Activated CD4-positive, alpha-beta memory T cell treated with anti-CD3 and anti-CD28 coated beads for 36 hours (primary cell): ENCODE results near the gene RASL12. TPM values are rescaled to one million over a fixed set of nuclear protein-coding genes. Genes with fewer than 3 reads are reported as not detected.
"Not testable (repeated sequence)": the region's sequence is repeated elsewhere in the genome, so short reads cannot be mapped to it uniquely, and the experiment has no call there.

Source experiments
- CTCF ChIA-PET: fragments of 350-600 bp; sonication (Branson Sonifier 250); formaldehyde crosslinking; loops from one replicate; lab custom pipeline; 2021; ENCODE audit warnings: antibody characterized with exemption, inconsistent platforms; lab: Charles Lee
- POLR2A ChIA-PET: fragments of 350-600 bp; sonication (Branson Sonifier 250); formaldehyde crosslinking; loops from one replicate; lab custom pipeline; 2021; ENCODE audit warnings: antibody characterized with exemption; lab: Charles Lee
- DNase-seq: peaks from one replicate; pipeline ENCODE4 v3.0.0-alpha.2; 2020
- H3K27ac Mint-ChIP-seq: one replicate; pipeline ENCODE4 v1.8.0; 2021; ENCODE audit warnings: mixed read lengths
- H3K27me3 Mint-ChIP-seq: one replicate; pipeline ENCODE4 v1.8.0; 2021; ENCODE audit warnings: mixed read lengths
- H3K36me3 Mint-ChIP-seq: one replicate; pipeline ENCODE4 v1.8.0; 2021; ENCODE audit warnings: mixed read lengths
- H3K4me1 Mint-ChIP-seq: one replicate; pipeline ENCODE4 v1.8.0; 2021; ENCODE audit warnings: low read depth, mixed read lengths
- H3K4me3 Mint-ChIP-seq: one replicate; pipeline ENCODE4 v1.8.0; 2021; ENCODE audit warnings: mild to moderate bottlenecking, mixed read lengths
- H3K9me3 Mint-ChIP-seq: one replicate; pipeline ENCODE4 v1.8.0; 2021; ENCODE audit warnings: mixed read lengths
- intact Hi-C: fragments of 100-400 bp; cut with micrococcal nuclease; formaldehyde crosslinking; loops from one replicate; pipeline ENCODE4 v1.15.1; 2023
- total RNA-seq, 2 experiments: library from RNA; stranded (reverse); gene quantifications; one replicate each; pipeline ENCODE4 v1.2.3, GENCODE V29; 2021

RASL12 gene
- total RNA-seq, 2 experiments from 2014 or later, result not detected

DNA sequence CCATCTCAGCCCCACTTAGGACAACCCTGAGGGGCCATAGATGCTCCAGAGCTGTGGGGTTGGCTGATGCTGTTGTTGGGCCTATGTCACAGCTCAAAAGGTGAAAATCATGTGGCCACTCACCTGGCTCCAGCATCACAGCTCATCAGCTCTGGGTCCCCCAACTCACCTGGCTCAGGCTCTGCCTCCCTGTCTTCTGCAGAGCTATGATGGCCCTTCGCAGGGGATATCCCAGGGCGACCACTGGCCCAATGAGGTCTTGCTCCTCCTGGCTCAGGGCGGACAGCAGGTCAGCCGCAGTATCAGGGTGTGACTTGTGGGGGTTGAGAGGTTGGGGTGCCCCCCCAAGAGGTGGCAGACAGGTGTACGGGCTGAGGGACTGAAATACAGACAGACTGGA, 31.5 kb upstream of the RASL12 start:
- no peaks in the 10 kb centered on the region for H3K27me3 Mint-ChIP-seq
- CTCF ChIA-PET, result interaction anchor here (1.5 kb wide), 1 partner anchor 12 kb away, joined by 3 read pairs; no protein-coding TSS in a partner anchor
- H3K36me3 Mint-ChIP-seq, result peaks cover 22% of the 10 kb centered on the region
- no peak overlapping the region for H3K4me3 Mint-ChIP-seq
- no peak overlapping the region for H3K27ac Mint-ChIP-seq
- intact Hi-C loops, result no loop called here
- POLR2A ChIA-PET, result no interaction called here
- no peak for DNase-seq
- H3K9me3 Mint-ChIP-seq, result no peaks in the 10 kb centered on the region
- no peaks in the 10 kb centered on the region for H3K4me1 Mint-ChIP-seq

DNA sequence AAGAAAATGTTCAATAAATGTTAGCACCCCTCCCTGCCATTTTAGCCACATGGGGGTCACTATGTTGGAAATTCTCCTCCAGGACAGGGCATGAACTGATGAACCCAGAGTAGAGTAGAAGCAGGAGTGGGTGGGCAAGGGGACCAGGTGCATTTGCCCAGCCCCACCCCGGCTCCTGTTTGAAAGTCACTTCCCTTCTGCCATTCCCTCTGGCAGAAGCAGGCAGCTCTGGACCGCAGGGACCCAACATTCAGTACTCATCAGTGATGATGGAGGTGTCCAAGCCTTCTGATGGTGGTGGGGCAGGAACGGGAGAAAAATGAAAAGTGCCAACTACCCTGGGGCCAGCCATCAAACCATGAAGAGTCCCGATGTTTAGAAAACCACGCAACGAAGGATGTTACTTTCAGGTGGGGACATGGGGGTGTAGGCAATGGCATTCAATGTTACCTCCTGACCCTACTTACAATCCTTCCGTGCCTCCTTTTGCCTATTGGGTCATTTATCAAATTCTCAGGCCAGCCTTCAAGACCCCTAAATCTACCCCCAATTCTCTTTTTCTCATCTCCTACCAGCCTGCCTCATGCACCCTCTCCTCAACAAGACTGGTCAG, 30.0 kb upstream of the RASL12 start:
- H3K27me3 Mint-ChIP-seq, result no peaks in the 10 kb centered on the region
- H3K27ac Mint-ChIP-seq, result no peak overlapping the region
- no peak overlapping the region for H3K4me3 Mint-ChIP-seq
- POLR2A ChIA-PET, result no interaction called here
- DNase-seq, result no peak
- intact Hi-C loops, result no loop called here
- H3K9me3 Mint-ChIP-seq, result no peaks in the 10 kb centered on the region
- H3K4me1 Mint-ChIP-seq, result no peaks in the 10 kb centered on the region
- CTCF ChIA-PET, result no interaction called here
- H3K36me3 Mint-ChIP-seq, result peaks cover 20% of the 10 kb centered on the region

DNA sequence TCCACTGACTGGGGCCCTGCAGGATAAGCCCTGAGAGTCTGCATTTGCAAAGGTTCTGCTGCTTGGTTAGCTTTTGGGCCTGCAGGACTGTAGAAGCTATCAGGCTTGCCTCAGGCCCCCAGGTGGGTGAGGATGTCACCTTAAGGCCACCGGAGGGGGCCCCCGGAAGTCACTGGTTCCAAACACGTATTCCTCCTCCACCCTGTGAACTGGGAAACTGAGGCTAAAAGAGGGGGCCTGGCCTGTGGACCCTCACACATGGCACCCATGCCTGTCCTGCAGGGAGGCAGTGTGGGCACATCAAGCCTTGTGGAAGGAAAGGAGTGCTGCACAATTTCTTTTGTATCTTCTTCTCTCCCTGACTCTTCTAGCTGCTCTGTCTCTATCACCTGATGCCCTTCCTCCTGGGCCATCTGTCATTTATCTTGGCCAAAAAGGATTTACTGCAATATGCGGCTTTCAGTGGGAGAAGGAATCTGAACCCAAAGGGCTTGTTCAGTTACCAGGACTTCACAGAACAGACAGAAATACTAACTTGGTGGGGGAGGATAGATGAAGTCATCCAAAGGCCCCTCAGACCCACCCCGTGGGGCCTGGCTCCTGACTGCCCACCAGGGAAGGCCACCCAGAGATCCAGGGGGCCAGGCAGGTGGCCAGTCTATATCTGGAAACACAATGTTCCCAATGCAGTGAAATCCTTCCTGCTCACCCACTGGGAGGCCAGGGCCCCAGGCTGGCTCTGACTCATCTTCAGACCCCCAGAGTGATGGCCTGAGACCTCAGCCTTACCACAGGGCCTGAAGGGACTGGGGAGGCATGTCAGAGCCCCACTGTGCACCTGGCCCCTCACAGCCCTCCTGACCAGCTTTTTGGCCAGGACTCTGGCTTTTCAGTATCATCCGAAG, 28.9 kb upstream of the RASL12 start:
- CTCF ChIA-PET, result no interaction called here
- H3K4me1 Mint-ChIP-seq, result no peaks in the 10 kb centered on the region
- H3K36me3 Mint-ChIP-seq, result peaks cover 19% of the 10 kb centered on the region
- H3K27me3 Mint-ChIP-seq, result no peaks in the 10 kb centered on the region
- DNase-seq, result no peak
- H3K27ac Mint-ChIP-seq, result no peak overlapping the region
- H3K9me3 Mint-ChIP-seq, result no peaks in the 10 kb centered on the region
- intact Hi-C loops, result no loop called here
- H3K4me3 Mint-ChIP-seq, result no peak overlapping the region
- POLR2A ChIA-PET, result interaction anchor here (0.7 kb wide), 1 partner anchor 124 kb away, joined by 3 read pairs; no protein-coding TSS in a partner anchor

DNA sequence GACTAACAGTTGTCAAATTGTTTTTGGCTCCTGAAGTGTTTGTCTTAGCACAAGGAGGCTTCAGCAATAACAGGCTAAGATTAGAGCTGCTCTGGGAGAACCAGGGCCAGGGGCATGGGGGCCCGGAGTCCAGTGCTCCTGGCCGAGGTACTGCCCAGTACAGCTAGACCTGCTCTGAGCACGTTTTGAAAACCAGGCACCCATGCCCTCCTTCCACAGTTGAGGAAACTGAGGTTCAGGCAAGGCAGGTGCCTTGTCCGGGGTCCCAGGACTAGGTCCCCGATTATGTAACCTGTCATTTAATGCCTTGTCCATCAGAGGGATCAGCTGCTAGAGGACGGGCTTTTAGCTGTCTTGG, 27.9 kb upstream of the RASL12 start:
- POLR2A ChIA-PET, result interaction anchor here (0.7 kb wide), 1 partner anchor 125 kb away, joined by 3 read pairs; no protein-coding TSS in a partner anchor
- DNase-seq, result no peak
- Mint-ChIP-seq H3K27ac (no peak overlapping the region), H3K9me3 (no peaks in the 10 kb centered on the region), H3K4me3 (no peak overlapping the region), H3K27me3 (no peaks in the 10 kb centered on the region), H3K36me3 (peaks cover 14% of the 10 kb centered on the region), H3K4me1 (no peaks in the 10 kb centered on the region)
- intact Hi-C loops, result no loop called here
- CTCF ChIA-PET, result interaction anchor here (0.9 kb wide), 1 partner anchor 43 kb away, joined by 3 read pairs; no protein-coding TSS in a partner anchor

DNA sequence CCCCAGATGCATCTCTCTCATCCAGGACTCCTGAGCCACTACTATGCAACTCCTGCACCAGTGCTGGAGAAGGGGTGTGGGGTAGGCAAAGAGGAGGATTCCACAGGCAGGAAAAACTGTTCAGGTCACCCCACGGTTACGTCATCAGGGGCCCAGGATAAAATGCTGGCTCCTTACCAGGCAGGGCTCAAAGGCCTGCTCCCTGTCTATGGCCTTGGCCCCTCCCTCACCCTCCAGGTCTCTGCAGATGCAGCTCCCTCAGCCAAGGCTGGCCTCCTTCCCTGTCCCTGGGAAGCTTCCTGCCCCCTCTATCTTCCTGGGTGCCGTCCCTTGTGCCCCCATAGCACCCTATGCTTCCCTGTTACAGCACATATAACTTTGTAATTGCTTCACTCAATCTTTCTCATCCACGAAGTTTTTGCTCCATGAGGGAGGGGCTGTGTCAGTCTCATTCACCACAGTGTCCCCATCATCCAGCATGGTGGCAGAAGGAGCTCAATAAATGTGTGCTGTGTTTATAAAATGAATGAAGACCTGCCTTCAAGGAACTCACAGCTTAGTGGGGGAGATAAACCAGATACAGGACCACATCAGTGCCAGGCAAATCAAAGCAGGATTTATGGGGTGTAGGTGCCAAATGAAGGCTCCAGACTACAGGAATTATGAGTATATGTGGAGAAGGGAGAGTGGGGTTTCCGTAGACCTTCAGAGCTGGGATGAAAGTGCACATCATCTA, 27.4 kb upstream of the RASL12 start:
- H3K27ac Mint-ChIP-seq, result no peak overlapping the region
- no peaks in the 10 kb centered on the region for H3K4me1 Mint-ChIP-seq
- H3K9me3 Mint-ChIP-seq, result no peaks in the 10 kb centered on the region
- H3K36me3 Mint-ChIP-seq, result peaks cover 14% of the 10 kb centered on the region
- intact Hi-C loops, result no loop called here
- H3K4me3 Mint-ChIP-seq, result no peak overlapping the region
- POLR2A ChIA-PET, result no interaction called here
- no peaks in the 10 kb centered on the region for H3K27me3 Mint-ChIP-seq
- no peak for DNase-seq
- CTCF ChIA-PET, result interaction anchor here (0.9 kb wide), 2 partner anchors 11 to 43 kb away, joined by 3 read pairs; no protein-coding TSS in a partner anchor

DNA sequence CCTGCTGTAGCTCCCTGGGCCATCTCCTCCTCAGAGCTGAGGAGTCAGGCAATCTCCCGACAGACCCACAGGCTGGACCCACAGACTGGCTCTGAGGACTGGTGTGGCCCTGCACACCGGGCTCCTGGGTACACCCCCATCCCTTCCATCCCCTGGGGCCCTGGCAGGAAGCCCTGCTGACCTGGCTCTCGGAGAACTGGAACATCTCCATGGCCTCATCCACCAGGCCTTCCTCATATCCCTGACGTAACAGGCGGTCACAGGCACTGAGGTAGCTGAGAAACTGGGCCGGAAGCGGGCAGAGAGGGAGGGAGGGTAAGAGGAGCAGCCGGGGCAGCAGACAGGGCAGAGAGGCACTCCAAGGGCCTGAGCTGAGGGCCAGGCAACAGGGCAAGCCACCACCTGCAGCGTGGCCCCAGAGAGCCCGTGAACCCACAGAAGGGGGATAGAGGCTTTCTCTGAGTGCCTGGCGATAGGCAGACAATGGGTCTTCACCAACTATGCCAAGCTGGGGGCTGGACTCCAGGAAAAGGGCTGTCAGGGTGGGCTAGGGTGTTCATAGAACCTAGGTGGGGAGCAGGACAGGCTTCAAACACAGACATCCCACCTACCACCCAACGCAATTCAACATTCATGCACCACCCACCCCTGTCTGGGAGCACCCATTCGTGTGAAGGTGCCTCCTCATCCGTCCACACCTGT, 26.7 kb upstream of the RASL12 start:
- intact Hi-C loops, result no loop called here
- H3K27ac Mint-ChIP-seq, result no peak overlapping the region

DNA sequence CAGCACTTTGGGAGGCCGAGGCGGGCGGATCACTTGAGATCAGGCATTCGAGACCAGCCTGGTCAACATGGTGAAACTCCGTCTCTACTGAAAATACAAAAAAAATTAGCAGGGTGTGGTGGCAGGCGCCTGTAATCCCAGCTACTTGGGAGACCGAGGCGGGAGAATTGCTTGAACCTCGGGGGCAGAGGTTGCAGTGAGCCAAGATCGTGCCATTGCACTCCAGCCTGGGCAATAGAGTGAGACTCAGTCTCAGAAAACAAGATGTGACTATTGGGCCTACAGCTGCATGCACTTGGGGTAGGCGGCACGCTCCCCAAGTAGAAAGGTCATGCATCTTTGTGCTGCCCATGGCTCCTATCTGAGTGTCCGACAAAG, 26.0 kb upstream of the RASL12 start:
- POLR2A ChIA-PET, result not testable (repeated sequence)
- CTCF ChIA-PET, result interaction anchor here (0.7 to 1.2 kb wide), 2 partner anchors 60 kb away, joined by 3 to 4 read pairs; no protein-coding TSS in a partner anchor

More for the DNA sequence above, 26.7 kb upstream of the RASL12 start:
- DNase-seq, result no peak
- Mint-ChIP-seq H3K36me3 (peaks cover 14% of the 10 kb centered on the region), H3K4me3 (no peak overlapping the region), H3K27me3 (no peaks in the 10 kb centered on the region), H3K4me1 (no peaks in the 10 kb centered on the region), H3K9me3 (no peaks in the 10 kb centered on the region)
- ChIA-PET CTCF (interaction anchor here (0.7 to 0.9 kb wide), 2 partner anchors 10 to 61 kb away, joined by 3 read pairs; no protein-coding TSS in a partner anchor), POLR2A (no interaction called here)

DNA sequence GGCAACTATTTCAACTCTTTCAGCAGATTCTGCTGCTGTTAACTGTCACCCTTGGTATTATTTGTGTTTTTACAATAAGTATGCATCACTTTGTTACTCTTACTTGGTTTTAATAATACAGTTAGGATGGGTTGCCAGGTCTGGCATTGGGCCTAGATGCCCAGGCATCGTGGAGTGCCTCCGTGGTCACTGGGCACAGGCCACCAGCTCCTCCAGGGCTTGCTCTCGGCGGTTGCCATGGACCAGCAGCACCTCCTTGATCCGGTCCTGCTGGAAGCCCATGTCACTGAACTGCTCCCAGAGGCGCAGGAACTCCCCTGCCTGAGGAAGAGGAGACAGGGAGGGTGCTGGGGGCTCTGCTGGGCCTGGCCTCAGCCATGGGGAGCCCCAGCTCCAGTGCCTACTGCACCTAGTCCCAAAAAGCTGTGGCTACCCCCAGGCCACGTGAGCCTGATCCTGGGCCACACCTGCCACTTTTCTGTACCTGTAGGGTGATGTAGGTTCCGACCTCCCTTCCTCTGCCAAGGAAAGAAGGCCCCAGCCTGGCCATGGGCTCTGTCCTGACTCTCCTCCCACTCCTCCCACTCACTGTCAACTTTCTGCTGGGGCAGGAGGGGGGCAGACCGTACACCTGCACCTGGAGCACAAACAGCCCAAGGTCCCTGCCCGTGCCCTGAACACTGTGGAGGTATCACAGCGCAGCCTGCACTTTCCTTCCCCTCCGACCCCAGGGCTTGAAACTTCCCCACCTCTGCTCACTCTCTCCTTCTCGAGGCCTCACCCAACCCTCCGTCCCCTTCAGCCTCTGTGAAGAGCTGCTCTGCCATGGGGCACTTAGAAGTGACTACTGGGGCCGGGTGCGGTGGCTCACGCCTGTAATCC, 25.4 kb upstream of the RASL12 start:
- Mint-ChIP-seq H3K36me3 (peaks cover 3% of the 10 kb centered on the region), H3K27me3 (no peaks in the 10 kb centered on the region), H3K4me1 (no peaks in the 10 kb centered on the region), H3K27ac (no peak overlapping the region), H3K9me3 (no peaks in the 10 kb centered on the region), H3K4me3 (no peak overlapping the region)
- intact Hi-C loops, result no loop called here
- POLR2A ChIA-PET, result no interaction called here
- DNase-seq, result no peak
- CTCF ChIA-PET, result interaction anchor here (1.2 kb wide), 1 partner anchor 60 kb away, joined by 4 read pairs; no protein-coding TSS in a partner anchor

More for the DNA sequence above, 26.0 kb upstream of the RASL12 start:
- H3K36me3 Mint-ChIP-seq, H3K4me3 Mint-ChIP-seq, intact Hi-C loops, DNase-seq, H3K27ac Mint-ChIP-seq, H3K4me1 Mint-ChIP-seq, H3K9me3 Mint-ChIP-seq, H3K27me3 Mint-ChIP-seq: not testable (repeated sequence)

DNA sequence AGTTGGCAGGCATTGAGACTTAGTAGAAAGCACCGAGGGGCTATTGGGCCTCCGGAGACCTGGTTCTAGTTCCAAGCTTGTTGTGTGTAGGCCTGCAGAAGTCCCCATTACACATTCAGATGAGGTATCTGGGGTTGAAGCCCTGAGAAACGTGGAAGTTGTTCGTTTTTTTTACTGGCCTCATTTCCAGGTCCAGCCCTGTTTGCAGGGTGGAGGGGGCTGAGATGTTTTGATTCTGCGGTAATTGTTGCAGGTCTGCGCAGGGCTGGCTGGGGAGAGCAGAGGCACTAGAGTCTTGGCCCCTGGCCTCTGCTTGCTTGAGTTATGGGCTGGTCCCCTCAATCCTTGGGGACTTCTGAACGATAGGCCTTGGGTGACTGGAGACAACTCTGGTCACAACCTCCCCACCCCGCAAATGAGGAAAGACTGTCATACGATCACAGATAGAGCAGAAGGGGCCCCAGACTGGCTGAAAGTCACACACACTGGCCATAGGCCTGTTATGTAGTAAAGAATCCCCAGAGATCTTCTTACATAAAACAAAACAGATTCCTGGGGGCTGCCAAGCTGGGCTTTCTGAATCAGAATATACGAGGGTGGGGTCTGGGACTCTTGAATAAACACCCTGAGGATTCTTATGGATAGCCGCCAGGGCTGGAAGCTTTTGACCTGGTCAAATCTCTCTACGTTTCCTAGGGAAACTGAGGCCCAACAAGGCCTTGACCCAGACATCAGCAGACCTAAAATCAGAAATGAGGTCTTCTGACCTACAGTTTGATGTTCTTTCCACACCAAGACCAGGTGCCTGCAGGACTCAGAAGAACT, 24.4 kb upstream of the RASL12 start:
- Mint-ChIP-seq H3K27ac (no peak overlapping the region), H3K4me1 (no peaks in the 10 kb centered on the region), H3K4me3 (no peak overlapping the region), H3K27me3 (no peaks in the 10 kb centered on the region), H3K9me3 (no peaks in the 10 kb centered on the region), H3K36me3 (no peaks in the 10 kb centered on the region)
- intact Hi-C loops, result no loop called here
- ChIA-PET CTCF (no interaction called here), POLR2A (no interaction called here)
- no peak for DNase-seq

DNA sequence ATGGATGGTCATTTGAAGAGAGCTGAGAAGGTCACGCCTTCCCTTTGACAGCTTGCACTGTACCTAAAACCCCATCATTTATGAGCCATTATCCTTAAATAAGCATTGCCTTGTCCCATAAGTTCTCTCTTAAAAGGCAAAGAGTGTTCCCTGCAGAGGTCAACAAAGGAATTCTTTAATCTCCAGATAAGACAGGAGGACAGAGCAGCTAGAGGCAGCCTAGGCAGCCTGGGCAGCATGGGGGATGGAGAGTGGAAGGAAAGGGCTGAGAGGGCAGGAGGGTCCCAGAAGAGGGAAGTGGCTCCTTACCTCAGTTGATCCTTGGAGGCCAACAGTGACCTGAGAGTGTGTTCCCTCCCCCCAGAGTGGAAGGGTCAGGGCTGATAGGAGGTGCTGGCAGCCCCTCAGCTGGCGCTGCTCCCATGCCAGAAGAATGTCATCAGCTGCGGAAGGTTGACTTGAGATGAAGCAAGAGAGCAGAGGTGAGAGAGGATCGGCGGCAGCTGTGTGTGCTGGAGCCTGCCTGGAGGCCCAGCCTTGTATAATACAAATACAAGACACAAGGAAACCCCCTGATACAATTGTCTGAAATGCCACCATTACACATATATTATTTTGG, 21.5 kb upstream of the RASL12 start:
- intact Hi-C loops, result loop anchor here (10.0 kb wide), 1 partner anchor 355 kb away; no protein-coding TSS in a partner anchor
- Mint-ChIP-seq H3K4me1 (no peaks in the 10 kb centered on the region), H3K4me3 (no peak overlapping the region), H3K36me3 (no peaks in the 10 kb centered on the region), H3K9me3 (no peaks in the 10 kb centered on the region), H3K27ac (no peak overlapping the region), H3K27me3 (peaks cover 3% of the 10 kb centered on the region)
- POLR2A ChIA-PET, result no interaction called here
- no peak for DNase-seq
- CTCF ChIA-PET, result no interaction called here
